Vagina (tissue), 2 donors: ENCODE data around the gene AARS2. TPM values are rescaled to one million over a fixed set of nuclear protein-coding genes. Genes with fewer than 3 reads are reported as not detected.

ENCODE experiments used
- DNase-seq, 2 donors: peaks; one replicate each; pipeline ENCODE4 v3.0.0-alpha.2; 2017; ENCODE audit errors: extremely low spot score in 2 of 2
- H3K27ac ChIP-seq: fragments of 200-600 bp; sonication (generic); one replicate; pipeline ENCODE4 v1.5.1; 2019
- H3K27me3 ChIP-seq: fragments of 200-600 bp; sonication (generic); one replicate; pipeline ENCODE4 v1.5.1; 2019
- H3K36me3 ChIP-seq, 2 donors: fragments of 200-600 bp; sonication (generic); one replicate each; pipeline ENCODE4 v1.5.1; 2017 to 2019
- H3K4me1 ChIP-seq: fragments of 200-600 bp; sonication (generic); one replicate; pipeline ENCODE4 v1.5.1; 2019
- H3K4me3 ChIP-seq, 2 donors: fragments of 200-600 bp; sonication (generic); 1 replicate in 1 of 2; 2 replicates in 1 of 2; pipeline ENCODE4 v1.5.1; 2016 to 2019
- H3K9me3 ChIP-seq: fragments of 200-600 bp; sonication (generic); one replicate; pipeline ENCODE4 v1.5.1; 2019
- CTCF ChIP-seq, 3 experiments: fragments of 450-650 bp in 2 of 3; fragments of 200-600 bp in 1 of 3; sonication (generic) in 1 of 3; IDR thresholded peaks; one replicate each; pipeline ENCODE4 v1.5.1; 2017 to 2019; ENCODE audit warnings: antibody characterized with exemption in 3 of 3, mild to moderate bottlenecking in 2 of 3, moderate library complexity in 2 of 3
- POLR2A ChIP-seq, 2 donors: fragments of 450-650 bp; IDR thresholded peaks; one replicate each; pipeline ENCODE4 v1.6.1; 2017; ENCODE audit warnings: antibody characterized with exemption in 2 of 2, mild to moderate bottlenecking in 2 of 2, moderate library complexity in 2 of 2
- POLR2AphosphoS5 ChIP-seq, 2 donors: sonication (generic); formaldehyde crosslinking; IDR thresholded peaks; one replicate each; pipeline ENCODE4 v1.9.0; 2017; ENCODE audit warnings: antibody characterized with exemption in 2 of 2, mild to moderate bottlenecking in 2 of 2, low read depth in 1 of 2; ENCODE audit not compliant: insufficient read depth in 1 of 2
- intact Hi-C: fragments of 100-400 bp; cut with DNase I; formaldehyde crosslinking; loops from one replicate; pipeline ENCODE4 v1.15.1; 2023
- total RNA-seq: library from RNA; depleted of rRNA; stranded (reverse); fragments of >200 nt; gene quantifications from one replicate; pipeline ENCODE4 v1.2.3, GENCODE V29; 2016

The AARS2 gene
- total RNA-seq, 1 donor from 2014 or later: 13.3 TPM

- Histone ChIP-seq H3K4me3 (peak overlapping the region; percentile 22 to 48), H3K9me3 (no peaks in the 10 kb centered on the region), H3K27ac (no peak overlapping the region), H3K27me3 (peaks cover 4% of the 10 kb centered on the region), H3K4me1 (peaks cover 10% of the 10 kb centered on the region), H3K36me3 (no peaks in the 10 kb centered on the region)
- no peak for DNase-seq
- TF ChIP-seq POLR2A (IDR thresholded peaks at IDR 0.05) (no peak), POLR2AphosphoS5 (IDR thresholded peaks at IDR 0.05; ENCODE audit: insufficient read depth in 1 of 2, low read depth in 1 of 2) (no peak), CTCF (IDR thresholded peaks at IDR 0.05) (no peak)
- intact Hi-C loops: no loop called here
These were observed 37.1 kb downstream of the AARS2 start for GRCh38 chr6:44275749-44276648.

GRCh38 chr6:44275271-44275748 lies 37.8 kb downstream of the AARS2 start:
- Histone ChIP-seq H3K27me3 (peaks cover 6% of the 10 kb centered on the region), H3K27ac (no peak overlapping the region), H3K9me3 (no peaks in the 10 kb centered on the region), H3K4me3 (peak overlapping the region; percentile 22 to 48), H3K4me1 (peaks cover 10% of the 10 kb centered on the region), H3K36me3 (no peaks in the 10 kb centered on the region)
- intact Hi-C loops: no loop called here
- TF ChIP-seq CTCF (IDR thresholded peaks at IDR 0.05): no peak
- TF ChIP-seq POLR2A (IDR thresholded peaks at IDR 0.05): no peak
- TF ChIP-seq POLR2AphosphoS5 (IDR thresholded peaks at IDR 0.05; ENCODE audit: insufficient read depth in 1 of 2, low read depth in 1 of 2): no peak
- DNase-seq: no peak

- Histone ChIP-seq H3K27me3 (peaks cover 8% of the 10 kb centered on the region), H3K4me1 (peaks cover 10% of the 10 kb centered on the region), H3K27ac (no peak overlapping the region), H3K36me3 (no peaks in the 10 kb centered on the region), H3K4me3 (no peak overlapping the region), H3K9me3 (no peaks in the 10 kb centered on the region)
- no peak for DNase-seq
- intact Hi-C loops: no loop called here
- no peak for TF ChIP-seq CTCF (IDR thresholded peaks at IDR 0.05)
- TF ChIP-seq POLR2A (IDR thresholded peaks at IDR 0.05): no peak
- TF ChIP-seq POLR2AphosphoS5 (IDR thresholded peaks at IDR 0.05; ENCODE audit: insufficient read depth in 1 of 2, low read depth in 1 of 2): no peak
These were observed 39.5 kb downstream of the AARS2 start for GRCh38 chr6:44273617-44274016.

- intact Hi-C loops: no loop called here
- Histone ChIP-seq H3K9me3 (no peaks in the 10 kb centered on the region), H3K4me1 (peaks cover 10% of the 10 kb centered on the region), H3K4me3 (no peak overlapping the region), H3K27me3 (peaks cover 8% of the 10 kb centered on the region), H3K36me3 (no peaks in the 10 kb centered on the region), H3K27ac (no peak overlapping the region)
- DNase-seq: no peak
- TF ChIP-seq POLR2A (IDR thresholded peaks at IDR 0.05) (no peak), CTCF (IDR thresholded peaks at IDR 0.05) (no peak), POLR2AphosphoS5 (IDR thresholded peaks at IDR 0.05; ENCODE audit: insufficient read depth in 1 of 2, low read depth in 1 of 2) (no peak)
These were observed 40.1 kb downstream of the AARS2 start for GRCh38 chr6:44272999-44273566.

- intact Hi-C loops: no loop called here
- no peak for TF ChIP-seq POLR2A (IDR thresholded peaks at IDR 0.05)
- no peak for TF ChIP-seq POLR2AphosphoS5 (IDR thresholded peaks at IDR 0.05; ENCODE audit: insufficient read depth in 1 of 2, low read depth in 1 of 2)
- no peak for TF ChIP-seq CTCF (IDR thresholded peaks at IDR 0.05)
- H3K4me1 ChIP-seq: peaks cover 10% of the 10 kb centered on the region
- H3K27me3 ChIP-seq: peaks cover 8% of the 10 kb centered on the region
- no peak overlapping the region for H3K27ac ChIP-seq
- no peaks in the 10 kb centered on the region for H3K36me3 ChIP-seq
- no peak for DNase-seq
- no peaks in the 10 kb centered on the region for H3K9me3 ChIP-seq
- no peak overlapping the region for H3K4me3 ChIP-seq
These were observed 40.6 kb downstream of the AARS2 start for GRCh38 chr6:44272529-44272928.
